GM03348 (cell line): ENCODE results near the gene PCDHGA12.
A peak's percentile ranks its signal among the peaks of the same experiment; 100 is the strongest.
"Not testable (repeated sequence)": the region's sequence is repeated elsewhere in the genome, so short reads cannot be mapped to it uniquely, and the experiment has no call there.

Experiments used
- DNase-seq: peaks from one replicate; pipeline ENCODE4 v3.0.0; 2012; ENCODE audit warnings: low spot score

Gene PCDHGA12

DNA sequence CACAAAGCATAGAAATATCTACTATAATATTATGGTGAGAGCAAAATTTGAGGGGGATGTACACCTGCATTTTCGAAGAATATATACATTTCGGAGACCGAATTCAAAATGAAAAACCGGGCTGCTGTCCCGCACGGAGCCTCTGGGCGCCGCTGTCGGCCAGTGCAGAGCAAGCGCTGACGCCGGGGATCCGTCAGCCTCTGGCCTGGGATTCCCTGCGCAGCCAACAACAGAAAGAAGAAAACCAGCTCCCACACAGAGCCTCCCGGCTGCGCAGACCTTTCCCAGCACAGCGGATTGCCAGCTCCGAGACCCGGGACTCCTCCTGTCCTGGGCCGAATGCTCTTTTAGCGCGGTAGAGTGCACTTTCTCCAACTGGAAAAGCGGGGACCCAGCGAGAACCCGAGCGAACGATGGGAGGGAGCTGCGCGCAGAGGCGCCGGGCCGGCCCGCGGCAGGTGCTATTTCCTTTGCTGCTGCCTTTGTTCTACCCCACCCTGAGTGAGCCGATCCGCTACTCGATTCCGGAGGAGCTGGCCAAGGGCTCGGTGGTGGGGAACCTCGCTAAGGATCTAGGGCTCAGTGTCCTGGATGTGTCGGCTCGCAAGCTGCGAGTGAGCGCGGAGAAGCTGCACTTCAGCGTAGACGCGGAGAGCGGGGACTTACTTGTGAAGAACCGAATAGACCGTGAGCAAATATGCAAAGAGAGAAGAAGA lies 22.4 kb upstream of the PCDHGA12 start, which contains the start of gene PCDHGB6:
Gene PCDHGB6 (plus strand): TSS at position 232 of the 716 bp plus-strand sequence. CDS start 182 bp downstream, at position 414.
- not testable (repeated sequence) for DNase-seq

DNA sequence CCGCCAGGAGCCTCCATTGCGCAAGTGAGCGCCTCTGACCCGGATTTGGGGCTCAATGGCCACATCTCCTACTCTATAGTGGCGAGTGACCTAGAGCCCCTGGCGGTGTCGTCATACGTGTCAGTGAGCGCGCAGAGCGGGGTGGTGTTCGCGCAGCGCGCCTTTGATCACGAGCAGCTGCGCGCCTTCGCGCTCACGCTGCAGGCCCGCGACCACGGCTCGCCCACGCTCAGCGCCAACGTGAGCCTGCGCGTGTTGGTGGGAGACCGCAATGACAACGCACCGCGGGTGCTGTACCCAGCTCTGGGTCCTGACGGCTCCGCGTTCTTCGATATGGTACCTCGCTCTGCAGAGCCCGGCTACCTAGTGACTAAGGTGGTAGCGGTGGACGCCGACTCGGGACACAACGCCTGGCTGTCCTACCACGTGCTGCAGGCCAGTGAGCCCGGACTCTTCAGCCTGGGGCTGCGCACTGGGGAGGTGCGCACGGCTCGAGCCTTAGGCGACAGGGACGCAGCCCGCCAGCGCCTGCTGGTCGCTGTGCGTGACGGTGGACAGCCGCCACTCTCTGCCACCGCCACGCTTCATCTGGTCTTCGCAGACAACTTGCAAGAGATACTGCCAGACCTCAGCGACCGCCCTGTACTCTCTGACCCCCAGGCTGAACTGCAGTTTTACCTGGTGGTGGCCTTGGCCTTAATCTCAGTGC lies 20.6 kb upstream of the PCDHGA12 start:
- no peak for DNase-seq

DNA sequence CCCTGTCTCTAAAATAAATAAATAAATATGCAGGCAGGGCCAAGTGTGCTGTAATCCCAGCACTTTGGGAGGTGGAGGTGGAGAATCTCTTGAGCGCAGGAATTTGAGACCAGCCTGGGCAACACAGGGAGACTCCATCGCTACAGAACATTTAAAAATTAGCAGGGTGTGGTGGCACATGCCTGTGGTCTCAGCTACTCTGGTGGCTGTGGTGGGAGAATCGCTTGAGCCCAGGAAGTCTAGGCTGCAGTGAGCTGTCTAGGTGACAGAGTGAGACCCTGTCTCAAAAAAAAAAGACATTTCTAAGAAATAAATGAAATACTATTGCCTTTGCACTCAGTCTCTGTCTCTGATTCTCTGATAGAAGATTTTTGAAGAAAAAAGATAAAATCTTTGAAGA lies 18.7 kb upstream of the PCDHGA12 start:
- no peak for DNase-seq

DNA sequence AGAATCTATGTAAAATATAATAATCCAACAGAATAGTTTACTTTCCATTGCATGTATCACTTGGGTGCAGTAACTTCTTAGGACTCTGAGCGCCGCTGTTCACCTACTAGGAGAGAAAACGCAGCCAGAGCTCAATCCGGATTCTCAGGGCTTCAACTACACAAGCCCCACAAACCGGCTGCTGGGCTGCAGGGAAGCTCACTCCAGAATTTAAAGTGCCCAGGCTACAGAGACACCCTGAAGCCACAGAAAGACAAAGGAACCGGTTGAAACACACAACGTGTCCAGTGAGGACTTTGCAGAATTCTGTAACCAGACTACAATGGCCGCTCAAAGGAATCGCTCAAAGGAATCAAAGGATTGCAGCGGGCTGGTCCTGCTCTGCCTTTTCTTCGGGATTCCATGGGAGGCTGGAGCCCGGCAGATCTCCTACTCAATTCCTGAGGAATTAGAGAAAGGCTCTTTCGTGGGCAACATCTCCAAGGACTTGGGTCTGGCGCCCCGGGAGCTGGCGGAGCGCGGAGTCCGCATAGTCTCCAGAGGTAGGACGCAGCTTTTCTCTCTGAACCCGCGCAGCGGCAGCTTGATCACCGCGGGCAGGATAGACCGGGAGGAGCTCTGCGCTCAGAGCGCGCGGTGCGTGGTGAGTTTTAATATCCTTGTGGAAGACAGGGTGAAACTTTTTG lies 17.3 kb upstream of the PCDHGA12 start, which contains the start of gene PCDHGA10:
Gene PCDHGA10 (plus strand): TSS at position 134 of the 686 bp plus-strand sequence. CDS start 189 bp downstream, at position 323.
- DNase-seq = peak; percentile 79

DNA sequence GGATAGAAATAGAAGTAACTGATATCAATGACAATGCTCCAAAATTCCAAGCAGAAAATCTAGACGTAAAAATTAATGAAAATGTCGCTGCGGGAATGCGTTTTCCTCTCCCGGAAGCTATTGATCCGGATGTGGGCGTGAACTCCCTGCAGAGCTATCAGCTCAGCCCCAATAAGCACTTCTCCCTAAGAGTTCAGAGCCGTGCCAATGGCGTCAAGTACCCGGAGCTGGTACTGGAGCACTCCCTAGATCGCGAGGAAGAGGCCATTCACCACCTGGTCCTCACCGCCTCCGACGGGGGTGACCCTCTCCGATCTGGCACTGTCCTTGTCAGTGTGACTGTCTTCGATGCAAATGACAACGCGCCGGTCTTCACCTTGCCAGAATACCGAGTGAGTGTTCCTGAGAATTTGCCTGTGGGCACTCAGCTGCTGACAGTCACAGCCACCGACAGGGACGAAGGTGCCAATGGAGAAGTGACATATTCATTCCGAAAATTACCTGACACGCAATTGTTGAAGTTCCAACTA lies 16.7 kb upstream of the PCDHGA12 start:
- peak; percentile 61 for DNase-seq

DNA sequence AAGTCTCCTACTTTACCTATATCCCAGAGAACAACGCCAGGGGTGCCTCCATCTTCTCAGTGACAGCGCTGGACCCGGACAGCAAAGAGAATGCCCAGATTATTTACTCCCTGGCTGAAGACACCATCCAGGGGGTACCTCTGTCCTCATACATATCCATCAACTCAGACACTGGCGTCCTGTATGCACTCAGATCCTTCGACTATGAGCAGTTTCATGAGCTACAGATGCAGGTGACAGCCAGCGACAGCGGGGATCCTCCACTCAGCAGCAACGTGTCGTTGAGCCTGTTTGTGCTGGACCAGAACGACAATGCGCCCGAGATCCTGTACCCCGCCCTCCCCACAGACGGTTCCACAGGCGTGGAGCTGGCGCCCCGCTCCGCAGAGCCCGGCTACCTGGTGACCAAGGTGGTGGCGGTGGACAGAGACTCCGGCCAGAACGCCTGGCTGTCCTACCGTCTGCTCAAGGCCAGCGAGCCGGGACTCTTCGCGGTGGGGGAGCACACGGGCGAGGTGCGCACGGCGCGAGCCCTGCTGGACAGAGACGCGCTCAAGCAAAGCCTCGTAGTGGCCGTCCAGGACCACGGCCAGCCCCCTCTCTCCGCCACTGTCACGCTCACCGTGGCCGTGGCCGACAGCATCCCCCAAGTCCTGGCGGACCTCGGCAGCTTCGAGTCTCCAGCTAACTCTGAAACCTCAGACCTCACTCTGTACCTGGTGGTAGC lies 15.6 kb upstream of the PCDHGA12 start:
- not testable (repeated sequence) for DNase-seq

DNA sequence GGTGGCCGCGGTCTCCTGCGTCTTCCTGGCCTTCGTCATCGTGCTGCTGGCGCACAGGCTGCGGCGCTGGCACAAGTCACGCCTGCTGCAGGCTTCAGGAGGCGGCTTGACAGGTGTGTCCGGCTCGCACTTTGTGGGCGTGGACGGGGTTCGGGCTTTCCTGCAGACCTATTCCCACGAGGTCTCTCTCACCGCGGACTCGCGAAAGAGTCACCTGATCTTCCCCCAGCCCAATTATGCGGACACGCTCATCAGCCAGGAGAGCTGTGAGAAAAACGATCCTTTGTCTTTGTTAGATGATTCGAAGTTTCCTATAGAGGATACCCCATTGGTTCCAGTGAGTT lies 15.1 kb upstream of the PCDHGA12 start:
- DNase-seq = not testable (repeated sequence)

DNA sequence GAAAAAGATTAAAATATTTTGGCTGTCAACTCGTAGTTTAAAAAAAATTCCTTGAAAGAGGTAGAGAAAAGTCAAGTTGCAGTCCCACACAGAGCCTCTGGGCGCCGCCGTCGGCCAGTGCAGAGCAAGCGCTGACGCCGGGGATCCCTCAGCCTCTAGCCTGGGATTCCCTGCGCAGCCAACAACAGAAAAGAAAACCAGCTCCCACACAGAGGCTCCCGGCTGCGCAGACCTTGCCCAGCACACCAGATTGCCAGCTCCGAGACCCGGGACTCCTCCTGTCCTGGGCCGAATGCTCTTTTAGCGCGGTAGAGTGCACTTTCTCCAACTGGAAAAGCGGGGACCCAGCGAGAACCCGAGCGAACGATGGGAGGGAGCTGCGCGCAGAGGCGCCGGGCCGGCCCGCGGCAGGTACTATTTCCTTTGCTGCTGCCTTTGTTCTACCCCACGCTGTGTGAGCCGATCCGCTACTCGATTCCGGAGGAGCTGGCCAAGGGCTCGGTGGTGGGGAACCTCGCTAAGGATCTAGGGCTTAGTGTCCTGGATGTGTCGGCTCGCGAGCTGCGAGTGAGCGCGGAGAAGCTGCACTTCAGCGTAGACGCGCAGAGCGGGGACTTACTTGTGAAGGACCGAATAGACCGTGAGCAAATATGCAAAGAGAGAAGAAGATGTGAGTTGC lies 12.7 kb upstream of the PCDHGA12 start, which contains the start of gene PCDHGB7:
Gene PCDHGB7 (plus strand): TSS at position 184 of the 679 bp plus-strand sequence. CDS start 183 bp downstream, at position 367.
- peak; percentile 77 for DNase-seq

DNA sequence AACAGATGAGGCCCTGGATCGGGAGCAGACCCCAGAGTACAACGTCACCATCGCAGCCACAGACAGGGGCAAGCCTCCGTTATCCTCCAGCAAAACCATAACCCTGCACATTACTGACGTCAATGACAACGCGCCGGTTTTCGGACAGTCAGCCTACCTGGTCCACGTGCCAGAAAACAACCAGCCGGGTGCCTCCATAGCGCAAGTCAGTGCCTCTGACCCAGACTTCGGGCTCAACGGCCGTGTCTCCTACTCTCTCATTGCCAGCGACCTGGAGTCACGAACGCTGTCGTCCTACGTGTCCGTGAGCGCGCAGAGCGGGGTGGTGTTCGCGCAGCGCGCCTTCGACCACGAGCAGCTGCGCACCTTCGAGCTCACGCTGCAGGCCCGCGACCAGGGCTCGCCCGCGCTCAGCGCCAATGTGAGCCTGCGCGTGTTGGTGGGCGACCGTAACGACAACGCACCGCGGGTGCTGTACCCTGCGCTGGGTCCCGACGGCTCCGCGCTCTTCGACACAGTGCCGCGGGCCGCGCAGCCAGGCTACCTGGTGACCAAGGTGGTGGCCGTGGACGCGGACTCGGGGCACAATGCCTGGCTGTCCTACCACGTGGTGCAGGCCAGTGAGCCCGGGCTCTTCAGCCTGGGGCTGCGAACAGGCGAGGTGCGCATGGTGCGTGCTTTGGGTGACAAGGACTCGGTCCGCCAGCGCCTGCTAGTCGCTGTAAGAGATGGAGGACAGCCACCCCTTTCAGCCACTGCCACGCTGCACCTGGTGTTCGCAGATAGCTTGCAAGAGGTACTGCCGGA lies 11.0 kb upstream of the PCDHGA12 start:
- no peak for DNase-seq

DNA sequence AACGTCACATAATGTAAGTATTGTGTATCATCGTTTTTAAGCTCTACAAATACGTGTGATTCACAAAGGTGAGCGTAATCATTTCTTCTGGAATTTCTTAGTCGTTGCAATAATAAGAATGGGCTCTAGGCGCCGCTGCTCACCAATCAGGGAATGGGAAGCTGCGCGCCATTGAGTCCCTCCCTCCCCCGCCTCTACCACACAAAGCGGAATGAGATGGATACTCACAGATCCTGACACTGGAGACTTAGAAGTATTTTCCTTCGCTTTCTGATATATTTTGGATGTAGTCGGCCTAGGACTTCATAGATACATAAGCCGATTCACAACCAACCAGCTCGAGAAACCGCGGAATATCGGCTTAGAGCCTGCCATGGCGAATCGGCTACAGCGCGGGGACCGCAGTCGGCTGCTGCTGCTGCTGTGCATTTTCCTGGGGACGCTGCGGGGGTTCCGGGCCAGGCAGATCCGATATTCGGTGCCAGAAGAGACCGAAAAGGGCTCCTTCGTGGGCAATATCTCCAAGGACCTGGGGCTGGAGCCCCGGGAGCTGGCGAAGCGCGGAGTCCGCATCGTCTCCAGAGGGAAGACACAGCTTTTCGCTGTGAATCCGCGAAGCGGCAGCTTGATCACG lies 9.3 kb upstream of the PCDHGA12 start, which contains the start of gene PCDHGA11:
Gene PCDHGA11 (plus strand): TSS at position 197 of the 634 bp plus-strand sequence. CDS start 177 bp downstream, at position 374.
- peak; percentile 81 for DNase-seq

DNA sequence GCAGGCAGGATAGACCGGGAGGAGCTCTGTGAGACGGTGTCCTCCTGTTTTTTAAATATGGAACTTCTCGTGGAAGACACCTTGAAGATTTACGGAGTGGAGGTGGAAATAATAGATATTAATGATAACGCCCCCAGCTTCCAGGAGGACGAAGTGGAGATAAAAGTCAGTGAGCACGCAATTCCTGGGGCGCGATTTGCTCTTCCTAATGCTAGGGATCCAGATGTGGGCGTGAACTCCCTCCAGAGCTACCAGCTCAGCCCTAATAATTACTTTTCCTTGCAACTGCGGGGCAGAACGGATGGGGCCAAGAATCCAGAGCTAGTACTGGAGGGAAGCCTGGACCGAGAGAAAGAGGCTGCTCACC lies 8.8 kb upstream of the PCDHGA12 start:
- peak; percentile 32 for DNase-seq

DNA sequence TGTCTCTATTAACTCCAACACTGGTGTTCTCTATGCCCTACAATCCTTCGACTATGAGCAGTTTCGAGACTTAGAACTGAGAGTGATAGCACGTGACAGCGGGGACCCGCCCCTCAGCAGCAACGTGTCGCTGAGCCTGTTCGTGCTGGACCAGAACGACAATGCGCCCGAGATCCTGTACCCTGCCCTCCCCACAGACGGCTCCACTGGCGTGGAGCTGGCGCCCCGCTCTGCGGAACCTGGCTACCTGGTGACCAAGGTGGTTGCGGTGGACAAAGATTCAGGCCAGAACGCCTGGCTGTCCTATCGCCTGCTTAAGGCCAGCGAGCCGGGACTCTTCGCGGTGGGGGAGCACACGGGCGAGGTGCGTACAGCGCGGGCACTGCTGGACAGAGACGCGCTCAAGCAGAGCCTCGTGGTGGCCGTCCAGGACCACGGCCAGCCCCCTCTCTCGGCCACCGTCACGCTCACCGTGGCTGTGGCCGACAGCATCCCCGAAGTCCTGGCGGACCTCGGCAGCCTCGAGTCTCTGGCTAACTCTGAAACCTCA lies 7.5 kb upstream of the PCDHGA12 start:
- no peak for DNase-seq

DNA sequence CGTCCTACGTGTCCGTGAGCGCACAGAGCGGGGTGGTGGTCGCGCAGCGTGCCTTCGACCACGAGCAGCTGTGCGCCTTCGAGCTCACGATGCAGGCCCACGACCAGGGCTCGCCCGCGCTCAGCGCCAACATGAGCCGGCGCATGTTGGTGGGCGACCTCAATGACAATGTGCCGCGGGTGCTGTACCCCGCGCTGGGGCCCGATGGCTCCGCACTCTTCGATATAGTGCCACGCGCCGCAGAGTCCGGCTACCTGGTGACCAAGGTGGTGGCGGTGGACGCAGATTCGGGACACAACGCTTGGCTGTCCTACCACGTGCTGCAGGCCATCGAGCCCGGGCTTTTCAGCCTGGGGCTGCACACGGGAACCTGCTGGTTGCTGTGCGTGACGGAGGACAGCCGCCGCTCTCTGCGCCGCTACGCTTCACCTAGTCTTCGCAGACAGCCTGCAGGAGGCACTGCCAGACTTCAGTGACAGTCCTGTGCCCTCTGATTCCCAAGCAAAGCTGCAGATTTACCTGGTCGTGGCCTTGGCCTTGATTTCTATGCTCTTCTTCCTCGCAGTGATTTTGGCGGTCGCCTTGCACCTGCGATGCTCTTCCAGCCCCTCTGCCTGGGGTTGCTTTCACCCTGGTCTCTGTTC lies 2.4 kb upstream of the PCDHGA12 start:
- no peak for DNase-seq

DNA sequence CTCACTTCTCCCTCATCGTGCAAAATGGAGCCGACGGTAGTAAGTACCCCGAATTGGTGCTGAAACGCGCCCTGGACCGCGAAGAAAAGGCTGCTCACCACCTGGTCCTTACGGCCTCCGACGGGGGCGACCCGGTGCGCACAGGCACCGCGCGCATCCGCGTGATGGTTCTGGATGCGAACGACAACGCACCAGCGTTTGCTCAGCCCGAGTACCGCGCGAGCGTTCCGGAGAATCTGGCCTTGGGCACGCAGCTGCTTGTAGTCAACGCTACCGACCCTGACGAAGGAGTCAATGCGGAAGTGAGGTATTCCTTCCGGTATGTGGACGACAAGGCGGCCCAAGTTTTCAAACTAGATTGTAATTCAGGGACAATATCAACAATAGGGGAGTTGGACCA lies 979 bp downstream of the PCDHGA12 start:
- no peak for DNase-seq

DNA sequence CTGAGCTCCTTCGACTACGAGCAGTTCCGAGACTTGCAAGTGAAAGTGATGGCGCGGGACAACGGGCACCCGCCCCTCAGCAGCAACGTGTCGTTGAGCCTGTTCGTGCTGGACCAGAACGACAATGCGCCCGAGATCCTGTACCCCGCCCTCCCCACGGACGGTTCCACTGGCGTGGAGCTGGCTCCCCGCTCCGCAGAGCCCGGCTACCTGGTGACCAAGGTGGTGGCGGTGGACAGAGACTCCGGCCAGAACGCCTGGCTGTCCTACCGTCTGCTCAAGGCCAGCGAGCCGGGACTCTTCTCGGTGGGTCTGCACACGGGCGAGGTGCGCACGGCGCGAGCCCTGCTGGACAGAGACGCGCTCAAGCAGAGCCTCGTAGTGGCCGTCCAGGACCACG lies 2.0 kb downstream of the PCDHGA12 start:
- DNase-seq = not testable (repeated sequence)

DNA sequence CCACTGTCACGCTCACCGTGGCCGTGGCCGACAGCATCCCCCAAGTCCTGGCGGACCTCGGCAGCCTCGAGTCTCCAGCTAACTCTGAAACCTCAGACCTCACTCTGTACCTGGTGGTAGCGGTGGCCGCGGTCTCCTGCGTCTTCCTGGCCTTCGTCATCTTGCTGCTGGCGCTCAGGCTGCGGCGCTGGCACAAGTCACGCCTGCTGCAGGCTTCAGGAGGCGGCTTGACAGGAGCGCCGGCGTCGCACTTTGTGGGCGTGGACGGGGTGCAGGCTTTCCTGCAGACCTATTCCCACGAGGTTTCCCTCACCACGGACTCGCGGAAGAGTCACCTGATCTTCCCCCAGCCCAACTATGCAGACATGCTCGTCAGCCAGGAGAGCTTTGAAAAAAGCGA lies 2.4 kb downstream of the PCDHGA12 start:
- not testable (repeated sequence) for DNase-seq

DNA sequence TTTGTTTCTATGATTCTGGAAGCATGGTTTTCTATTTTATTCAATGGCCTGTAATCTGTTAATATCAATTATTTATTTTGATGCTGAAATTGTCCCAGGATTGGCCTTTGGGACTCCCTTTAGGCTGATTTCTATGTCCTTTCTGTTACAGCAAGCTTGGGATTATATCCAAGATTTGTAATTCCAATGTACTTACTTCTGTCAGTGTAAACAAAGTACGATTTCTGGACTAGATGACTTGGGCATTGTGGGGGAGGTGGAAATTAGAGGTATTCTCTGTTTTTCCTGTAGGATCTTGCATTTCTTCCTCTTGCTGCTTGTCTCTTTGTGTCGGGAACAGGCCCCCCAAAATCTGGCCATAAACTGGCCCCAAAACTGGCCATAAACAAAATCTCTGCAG lies 3.7 kb downstream of the PCDHGA12 start:
- no peak for DNase-seq

DNA sequence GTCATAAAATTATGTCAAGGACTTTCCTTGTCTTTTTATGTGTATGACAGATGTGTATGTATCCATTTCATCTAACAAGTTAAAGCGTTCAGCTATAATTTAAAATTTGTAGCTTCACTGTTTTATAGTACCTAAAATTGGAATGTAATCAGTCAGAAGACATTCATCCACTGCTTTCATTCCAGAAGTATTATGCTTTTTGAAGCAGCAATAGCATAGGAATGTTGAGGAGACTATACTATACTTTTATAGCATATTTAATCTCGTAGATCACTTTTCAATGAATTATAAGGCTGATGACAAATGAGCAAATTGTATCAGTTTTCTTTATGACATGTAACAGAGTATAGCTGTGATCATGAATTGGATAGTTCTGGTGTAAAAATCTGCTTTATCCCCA lies 6.9 kb downstream of the PCDHGA12 start:
- peak; percentile 44 for DNase-seq
